ENCODE results near the gene TMEM80.

DNA sequence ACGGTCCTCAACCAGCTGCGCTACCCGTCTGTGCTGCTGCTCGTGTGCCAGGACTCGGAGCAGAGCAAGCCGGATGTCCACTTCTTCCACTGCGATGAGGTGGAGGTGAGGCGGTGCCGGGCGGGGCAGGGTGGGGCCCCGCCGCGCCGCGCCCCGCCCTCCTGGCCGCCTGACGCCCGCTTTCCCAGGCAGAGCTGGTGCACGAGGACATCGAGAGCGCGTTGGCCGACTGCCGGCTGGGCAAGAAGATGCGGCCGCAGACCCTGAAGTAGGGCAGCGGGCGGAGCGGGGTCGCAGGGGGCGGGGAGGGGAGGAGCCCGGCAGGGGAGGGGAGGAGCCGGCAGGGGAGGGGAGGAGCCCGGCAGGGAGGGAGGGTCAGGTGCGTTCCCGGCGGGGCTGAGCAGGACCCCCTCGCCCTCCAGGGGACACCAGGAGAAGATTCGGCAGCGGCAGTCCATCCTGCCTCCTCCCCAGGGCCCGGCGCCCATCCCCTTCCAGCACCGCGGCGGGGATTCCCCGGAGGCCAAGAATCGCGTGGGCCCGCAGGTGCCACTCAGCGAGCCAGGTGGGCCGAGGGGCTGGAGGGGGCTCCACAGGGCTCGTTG, 25.1 kb downstream of the TMEM80 start:
- TF ChIP-seq, protein P1, sequence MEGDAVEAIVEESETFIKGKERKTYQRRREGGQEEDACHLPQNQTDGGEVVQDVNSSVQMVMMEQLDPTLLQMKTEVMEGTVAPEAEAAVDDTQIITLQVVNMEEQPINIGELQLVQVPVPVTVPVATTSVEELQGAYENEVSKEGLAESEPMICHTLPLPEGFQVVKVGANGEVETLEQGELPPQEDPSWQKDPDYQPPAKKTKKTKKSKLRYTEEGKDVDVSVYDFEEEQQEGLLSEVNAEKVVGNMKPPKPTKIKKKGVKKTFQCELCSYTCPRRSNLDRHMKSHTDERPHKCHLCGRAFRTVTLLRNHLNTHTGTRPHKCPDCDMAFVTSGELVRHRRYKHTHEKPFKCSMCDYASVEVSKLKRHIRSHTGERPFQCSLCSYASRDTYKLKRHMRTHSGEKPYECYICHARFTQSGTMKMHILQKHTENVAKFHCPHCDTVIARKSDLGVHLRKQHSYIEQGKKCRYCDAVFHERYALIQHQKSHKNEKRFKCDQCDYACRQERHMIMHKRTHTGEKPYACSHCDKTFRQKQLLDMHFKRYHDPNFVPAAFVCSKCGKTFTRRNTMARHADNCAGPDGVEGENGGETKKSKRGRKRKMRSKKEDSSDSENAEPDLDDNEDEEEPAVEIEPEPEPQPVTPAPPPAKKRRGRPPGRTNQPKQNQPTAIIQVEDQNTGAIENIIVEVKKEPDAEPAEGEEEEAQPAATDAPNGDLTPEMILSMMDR (IDR thresholded peaks at IDR 0.05), result no peak
- TF ChIP-seq POLR2AphosphoS5 (IDR thresholded peaks at IDR 0.05) (no peak), EP300 (IDR thresholded peaks at IDR 0.05) (no peak), POLR2A (IDR thresholded peaks at IDR 0.05) (no peak)
